ENCODE measurements around the gene MYRF.

DNA sequence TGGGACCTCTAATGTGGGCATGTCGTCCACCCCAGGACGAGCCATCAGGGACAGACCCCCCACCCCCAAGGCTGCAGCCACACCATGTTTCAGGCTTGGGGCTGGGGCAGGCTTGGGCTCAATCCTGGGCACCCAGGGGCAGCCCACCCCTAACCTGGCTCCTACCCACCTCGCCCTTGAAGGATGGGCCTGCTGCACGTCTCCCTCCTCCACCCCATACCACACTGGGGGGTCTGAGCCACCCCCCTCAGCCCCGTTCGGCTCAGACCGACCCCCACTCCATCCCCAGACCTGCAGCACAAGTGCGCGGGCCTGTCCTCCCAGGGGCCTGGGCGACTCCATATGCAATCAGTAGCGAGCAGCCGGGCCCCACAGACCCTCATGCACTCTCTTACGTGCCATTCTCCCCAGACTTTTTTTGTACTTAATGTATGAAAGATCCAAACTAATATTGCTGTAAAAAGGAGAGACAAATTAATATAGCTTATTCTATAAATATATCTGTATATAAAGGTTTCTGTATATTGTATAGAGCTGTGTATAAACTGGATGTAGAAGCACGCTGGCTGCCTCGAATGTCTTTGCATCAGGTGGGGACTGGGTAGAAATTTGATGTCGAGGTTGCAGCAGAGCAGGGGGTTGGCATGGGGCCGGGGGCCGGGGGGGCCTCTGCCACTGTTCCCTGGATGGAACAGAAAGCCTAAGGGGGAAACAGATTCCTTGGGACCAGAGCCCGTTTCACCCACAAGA lies 5.8 kb upstream of the MYRF start:
- TF ChIP-seq POLR2A (IDR thresholded peaks at IDR 0.05; ENCODE audit: low read length) (no peak), GATA1 (IDR thresholded peaks at IDR 0.05; ENCODE audit: low read depth, low read length) (no peak)

Data from erythroblast (primary cell).